Nephron (organoid): ENCODE results near the gene P2RX4.

Experiments
- H3K27ac Mint-ChIP-seq, 3 experiments: 2 replicates each; pipeline ENCODE4 v1.8.0; 2020; ENCODE audit warnings: mixed read lengths in 3 of 3, mild to moderate bottlenecking in 2 of 3, moderate library complexity in 1 of 3
- H3K27me3 Mint-ChIP-seq: 2 replicates; pipeline ENCODE4 v1.8.0; 2021; ENCODE audit warnings: low read depth, mild to moderate bottlenecking, moderate library complexity, mixed read lengths
- H3K36me3 Mint-ChIP-seq: 2 replicates; pipeline ENCODE4 v1.8.0; 2020; ENCODE audit warnings: low read depth, mixed read lengths
- H3K4me1 Mint-ChIP-seq: 2 replicates; pipeline ENCODE4 v1.8.0; 2020; ENCODE audit warnings: mixed read lengths
- H3K4me3 Mint-ChIP-seq, 3 experiments: 2 replicates each; pipeline ENCODE4 v1.8.0; 2020; ENCODE audit warnings: mild to moderate bottlenecking in 3 of 3, mixed read lengths in 3 of 3, moderate library complexity in 2 of 3
- H3K9me3 Mint-ChIP-seq: 2 replicates; pipeline ENCODE4 v1.8.0; 2020; ENCODE audit warnings: mixed read lengths
- CTCF ChIP-seq, 3 experiments: fragments of 200-600 bp; sonication (generic); IDR thresholded peaks; one replicate each; pipeline ENCODE4 v1.5.0; 2021; ENCODE audit warnings: antibody characterized with exemption in 3 of 3; ENCODE audit not compliant: unreplicated experiment in 3 of 3

Gene P2RX4

GRCh38 chr12:121214166-121214777, 4.3 kb downstream of the P2RX4 start:
- H3K27ac Mint-ChIP-seq, result peak overlapping the region; percentile 21 to 84 (median 63)
- peaks cover 8% of the 10 kb centered on the region for H3K36me3 Mint-ChIP-seq
- H3K27me3 Mint-ChIP-seq, result no peaks in the 10 kb centered on the region
- no peak for TF ChIP-seq CTCF (IDR thresholded peaks at IDR 0.05; ENCODE audit: unreplicated experiment in 3 of 3)
- H3K4me1 Mint-ChIP-seq, result peaks cover 16% of the 10 kb centered on the region
- no peaks in the 10 kb centered on the region for H3K9me3 Mint-ChIP-seq
- peak overlapping the region in 2 of 3 experiments; percentile 9 to 27 for H3K4me3 Mint-ChIP-seq

GRCh38 chr12:121214855-121215745, 5.2 kb downstream of the P2RX4 start:
- H3K4me1 Mint-ChIP-seq, result peaks cover 16% of the 10 kb centered on the region
- no peaks in the 10 kb centered on the region for H3K27me3 Mint-ChIP-seq
- no peak overlapping the region for H3K4me3 Mint-ChIP-seq
- TF ChIP-seq CTCF (IDR thresholded peaks at IDR 0.05; ENCODE audit: unreplicated experiment in 3 of 3), result no peak
- peaks cover 8% of the 10 kb centered on the region for H3K36me3 Mint-ChIP-seq
- peak overlapping the region; percentile 21 to 84 (median 63) for H3K27ac Mint-ChIP-seq
- no peaks in the 10 kb centered on the region for H3K9me3 Mint-ChIP-seq

- Mint-ChIP-seq H3K9me3 (no peaks in the 10 kb centered on the region), H3K27ac (no peak overlapping the region)
Observed at GRCh38 chr12:121216102-121216501, 6.2 kb downstream of the P2RX4 start.

GRCh38 chr12:121217063-121217462, 7.1 kb downstream of the P2RX4 start:
- peak overlapping the region; percentile 23 to 76 (median 56) for H3K27ac Mint-ChIP-seq
- no peak for TF ChIP-seq CTCF (IDR thresholded peaks at IDR 0.05; ENCODE audit: unreplicated experiment in 3 of 3)
- peaks cover 11% of the 10 kb centered on the region for H3K4me1 Mint-ChIP-seq
- no peaks in the 10 kb centered on the region for H3K9me3 Mint-ChIP-seq
- H3K36me3 Mint-ChIP-seq, result peaks cover 8% of the 10 kb centered on the region
- H3K27me3 Mint-ChIP-seq, result no peaks in the 10 kb centered on the region
- no peak overlapping the region for H3K4me3 Mint-ChIP-seq

More at GRCh38 chr12:121216102-121216501, 6.2 kb downstream of the P2RX4 start:
- no peak overlapping the region for H3K4me3 Mint-ChIP-seq
- H3K4me1 Mint-ChIP-seq, result peaks cover 11% of the 10 kb centered on the region
- no peaks in the 10 kb centered on the region for H3K27me3 Mint-ChIP-seq
- no peak for TF ChIP-seq CTCF (IDR thresholded peaks at IDR 0.05; ENCODE audit: unreplicated experiment in 3 of 3)
- peaks cover 8% of the 10 kb centered on the region for H3K36me3 Mint-ChIP-seq

GRCh38 chr12:121217761-121218160, 7.8 kb downstream of the P2RX4 start:
- no peaks in the 10 kb centered on the region for H3K27me3 Mint-ChIP-seq
- H3K4me3 Mint-ChIP-seq, result no peak overlapping the region
- no peaks in the 10 kb centered on the region for H3K9me3 Mint-ChIP-seq
- H3K36me3 Mint-ChIP-seq, result peaks cover 8% of the 10 kb centered on the region
- peaks cover 11% of the 10 kb centered on the region for H3K4me1 Mint-ChIP-seq
- peak overlapping the region in 2 of 3 experiments; percentile 60 to 81 for H3K27ac Mint-ChIP-seq
- TF ChIP-seq CTCF (IDR thresholded peaks at IDR 0.05; ENCODE audit: unreplicated experiment in 3 of 3), result no peak
